Measurements from ENCODE around the gene POLR2C.

Gene POLR2C

GRCh38 chr16:57471209-57471608, 8.7 kb downstream of the POLR2C start:
- Mint-ChIP-seq H3K4me3 (no peak overlapping the region), H3K36me3 (ENCODE audit: low read depth) (peaks cover 55% of the 10 kb centered on the region), H3K9me3 (no peaks in the 10 kb centered on the region), H3K4me1 (peaks cover 7% of the 10 kb centered on the region), H3K27ac (peak overlapping the region; percentile 86 to 90 (median 88)), H3K27me3 (ENCODE audit: low read depth) (no peaks in the 10 kb centered on the region)
- TF ChIP-seq, protein P1, sequence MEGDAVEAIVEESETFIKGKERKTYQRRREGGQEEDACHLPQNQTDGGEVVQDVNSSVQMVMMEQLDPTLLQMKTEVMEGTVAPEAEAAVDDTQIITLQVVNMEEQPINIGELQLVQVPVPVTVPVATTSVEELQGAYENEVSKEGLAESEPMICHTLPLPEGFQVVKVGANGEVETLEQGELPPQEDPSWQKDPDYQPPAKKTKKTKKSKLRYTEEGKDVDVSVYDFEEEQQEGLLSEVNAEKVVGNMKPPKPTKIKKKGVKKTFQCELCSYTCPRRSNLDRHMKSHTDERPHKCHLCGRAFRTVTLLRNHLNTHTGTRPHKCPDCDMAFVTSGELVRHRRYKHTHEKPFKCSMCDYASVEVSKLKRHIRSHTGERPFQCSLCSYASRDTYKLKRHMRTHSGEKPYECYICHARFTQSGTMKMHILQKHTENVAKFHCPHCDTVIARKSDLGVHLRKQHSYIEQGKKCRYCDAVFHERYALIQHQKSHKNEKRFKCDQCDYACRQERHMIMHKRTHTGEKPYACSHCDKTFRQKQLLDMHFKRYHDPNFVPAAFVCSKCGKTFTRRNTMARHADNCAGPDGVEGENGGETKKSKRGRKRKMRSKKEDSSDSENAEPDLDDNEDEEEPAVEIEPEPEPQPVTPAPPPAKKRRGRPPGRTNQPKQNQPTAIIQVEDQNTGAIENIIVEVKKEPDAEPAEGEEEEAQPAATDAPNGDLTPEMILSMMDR (IDR thresholded peaks at IDR 0.05; ENCODE audit: unreplicated experiment in 3 of 3), result no peak

- Mint-ChIP-seq H3K4me1 (peaks cover 8% of the 10 kb centered on the region), H3K27ac (peak overlapping the region; percentile 86 to 90 (median 88)), H3K4me3 (peak overlapping the region in 2 of 3 experiments; percentile 1 to 39), H3K36me3 (ENCODE audit: low read depth) (peaks cover 51% of the 10 kb centered on the region), H3K9me3 (no peaks in the 10 kb centered on the region), H3K27me3 (ENCODE audit: low read depth) (no peaks in the 10 kb centered on the region)
- TF ChIP-seq, protein P1 (IDR thresholded peaks at IDR 0.05; ENCODE audit: unreplicated experiment in 3 of 3), result no peak
Observed at GRCh38 chr16:57471852-57472664, 9.6 kb downstream of the POLR2C start.

DNA sequence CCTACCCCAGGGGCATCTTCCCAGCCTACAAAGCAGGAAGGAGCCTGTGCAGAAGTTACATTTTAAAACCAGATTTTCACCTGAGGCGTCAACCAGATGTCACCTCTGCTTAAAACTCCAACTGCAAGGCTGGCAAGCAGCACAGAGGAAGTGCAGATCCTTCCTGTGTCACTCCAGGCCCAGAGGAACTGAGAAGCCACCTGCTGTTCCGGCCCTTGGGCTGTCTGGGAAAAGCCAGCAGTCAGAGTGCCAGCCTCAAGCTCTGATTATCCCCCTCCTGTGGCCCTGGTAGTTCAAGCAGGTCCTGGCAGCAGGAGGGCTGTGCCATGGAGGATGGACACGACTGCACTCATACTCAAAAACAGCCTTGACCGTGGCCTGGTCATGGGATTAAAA, 10.2 kb downstream of the POLR2C start:
- H3K27me3 Mint-ChIP-seq (ENCODE audit: low read depth), result no peaks in the 10 kb centered on the region
- peaks cover 13% of the 10 kb centered on the region for H3K4me1 Mint-ChIP-seq
- TF ChIP-seq, protein P1 (IDR thresholded peaks at IDR 0.05; ENCODE audit: unreplicated experiment in 3 of 3), result no peak
- no peaks in the 10 kb centered on the region for H3K9me3 Mint-ChIP-seq
- peaks cover 46% of the 10 kb centered on the region for H3K36me3 Mint-ChIP-seq (ENCODE audit: low read depth)
- H3K27ac Mint-ChIP-seq, result peak overlapping the region in 1 of 3 experiments; percentile 53
- no peak overlapping the region for H3K4me3 Mint-ChIP-seq

DNA sequence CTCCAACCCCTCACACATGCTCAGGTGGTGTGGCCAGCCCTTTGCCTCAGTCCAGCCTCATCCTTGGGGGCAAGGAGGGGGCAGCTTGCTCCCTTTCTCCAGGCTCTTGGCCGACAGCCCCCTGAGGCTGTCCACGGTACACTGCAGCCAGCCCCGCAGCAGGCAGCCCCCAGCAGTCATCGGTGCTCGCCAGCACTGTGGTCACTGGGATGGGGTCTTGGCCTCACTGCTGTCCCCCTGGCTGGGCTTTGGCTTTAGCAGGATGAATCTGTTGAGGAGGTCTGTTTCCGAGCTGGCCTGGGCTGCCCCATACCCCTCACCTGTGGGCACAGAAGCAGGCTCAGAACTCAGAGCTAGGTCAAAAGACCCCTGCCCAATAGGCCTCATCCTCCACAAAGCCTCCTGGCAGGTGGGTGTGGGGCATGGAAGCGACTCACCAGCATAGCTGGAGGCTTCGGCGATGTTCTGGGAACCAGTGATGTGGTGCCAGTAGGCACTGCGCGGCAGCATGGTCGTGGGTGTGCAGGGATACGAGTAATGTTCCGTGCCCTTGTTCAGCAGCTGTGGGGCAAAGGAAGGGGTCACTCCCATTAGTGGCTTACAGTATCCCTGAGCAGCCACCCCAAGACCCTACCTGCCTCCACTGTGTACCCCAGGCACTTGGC, 10.8 kb downstream of the POLR2C start:
- TF ChIP-seq, protein P1 (IDR thresholded peaks at IDR 0.05; ENCODE audit: unreplicated experiment in 3 of 3), result no peak
- Mint-ChIP-seq H3K4me3 (no peak overlapping the region), H3K27me3 (ENCODE audit: low read depth) (no peaks in the 10 kb centered on the region), H3K27ac (peak overlapping the region in 1 of 3 experiments; percentile 53), H3K36me3 (ENCODE audit: low read depth) (peaks cover 40% of the 10 kb centered on the region), H3K4me1 (peaks cover 13% of the 10 kb centered on the region), H3K9me3 (no peaks in the 10 kb centered on the region)

- TF ChIP-seq, protein P1 (IDR thresholded peaks at IDR 0.05; ENCODE audit: unreplicated experiment in 3 of 3), result no peak
- peaks cover 18% of the 10 kb centered on the region for H3K4me1 Mint-ChIP-seq
Observed at GRCh38 chr16:57473906-57474305, 11.4 kb downstream of the POLR2C start.

More at GRCh38 chr16:57473906-57474305, 11.4 kb downstream of the POLR2C start:
- H3K27ac Mint-ChIP-seq, result no peak overlapping the region
- H3K4me3 Mint-ChIP-seq, result no peak overlapping the region
- peaks cover 34% of the 10 kb centered on the region for H3K36me3 Mint-ChIP-seq (ENCODE audit: low read depth)
- no peaks in the 10 kb centered on the region for H3K27me3 Mint-ChIP-seq (ENCODE audit: low read depth)
- no peaks in the 10 kb centered on the region for H3K9me3 Mint-ChIP-seq
